Measurements from ENCODE around the gene LMOD1.

The LMOD1 gene

DNA sequence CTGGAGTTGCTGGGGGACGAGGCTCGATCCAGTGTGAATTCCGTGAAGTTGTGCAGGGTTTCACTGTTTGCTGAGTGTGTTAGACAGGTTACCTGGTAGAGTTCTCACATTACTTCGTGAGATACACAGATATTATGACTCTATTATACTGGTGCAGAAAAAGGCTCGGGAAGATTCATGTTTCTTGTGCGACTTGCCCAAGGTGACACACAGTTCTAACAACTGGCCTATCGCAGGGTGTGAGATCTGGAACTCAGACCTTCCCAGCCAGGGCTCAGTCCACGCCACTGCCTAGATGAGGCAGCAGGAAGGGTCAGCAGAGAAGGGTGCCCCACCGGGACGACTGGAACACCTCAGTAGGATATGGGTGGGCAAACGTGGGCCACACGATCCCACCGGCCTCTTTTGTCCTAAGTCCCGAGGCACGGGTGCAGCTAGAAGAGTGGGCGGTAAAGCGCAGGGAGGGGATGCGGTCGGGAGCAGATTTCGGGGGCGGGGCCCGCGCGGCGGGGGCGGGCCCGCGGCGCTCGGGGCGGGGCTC is 35.8 kb upstream of the LMOD1 start:
- no peak for DNase-seq (ENCODE audit: low spot score)
- peaks cover 0 to 4% of the 10 kb centered on the region in 2 donors for H3K36me3 ChIP-seq (replicated peaks in 1 of 2; ENCODE audit: control insufficient read depth in 2 of 2, insufficient read depth in 2 of 2, low read length in 2 of 2)
- peak overlapping the region; percentile 86 for H4K8ac ChIP-seq (ENCODE audit: low read depth, low read length)
- H3K9ac ChIP-seq (ENCODE audit: low read depth, low read length, poor library complexity): peak overlapping the region; percentile 13
- H3K27me3 ChIP-seq (ENCODE audit: control insufficient read depth in 3 of 3, insufficient read depth in 3 of 3, low read depth in 1 of 3, low read length in 3 of 3): peaks cover 0 to 3% (median 0%) of the 10 kb centered on the region in 3 experiments
- H2BK12ac ChIP-seq (ENCODE audit: low read length): no peak overlapping the region
- no CpG with 5 or more reads among the region's 31 CpGs for WGBS, 2 donors (ENCODE audit: extremely low coverage in 2 of 2, insufficient read length in 2 of 2, insufficient replicate concordance in 1 of 2)
- peak overlapping the region; percentile 94 for H3K23ac ChIP-seq (ENCODE audit: low read depth, low read length, poor library complexity)
- H3K14ac ChIP-seq (ENCODE audit: low read length): peak overlapping the region; percentile 98
- no peak overlapping the region for H2BK120ac ChIP-seq (ENCODE audit: low read depth, low read length)
- H2AFZ ChIP-seq (ENCODE audit: low read length): peak overlapping the region; percentile 82
- peaks cover 2% of the 10 kb centered on the region for H3K79me1 ChIP-seq (ENCODE audit: low read depth, low read length)
- H3K4me1 ChIP-seq (ENCODE audit: control insufficient read depth in 2 of 2, insufficient read depth in 1 of 2, low read depth in 1 of 2, low read length in 2 of 2): peaks cover 2 to 5% of the 10 kb centered on the region in 2 donors
- no peak overlapping the region for H3K4ac ChIP-seq (ENCODE audit: low read length)
- peak overlapping the region; percentile 82 for H2BK15ac ChIP-seq (ENCODE audit: low read length)
- H2BK5ac ChIP-seq (ENCODE audit: low read length): no peak overlapping the region
- H3K9me3 ChIP-seq (replicated peaks in 1 of 2; ENCODE audit: control insufficient read depth in 2 of 2, insufficient read depth in 1 of 2, low read depth in 1 of 2, low read length in 2 of 2): no peaks in the 10 kb centered on the region
- peak overlapping the region; percentile 95 for H3K4me2 ChIP-seq (ENCODE audit: insufficient read depth, low read length, poor library complexity, severe bottlenecking)
- no peak overlapping the region for H2AK5ac ChIP-seq (ENCODE audit: low read depth, low read length)
- H3K18ac ChIP-seq (ENCODE audit: low read length): peak overlapping the region; percentile 95
- no peak overlapping the region for H3K27ac ChIP-seq (replicated peaks; ENCODE audit: low read length)
- no peak overlapping the region for H4K91ac ChIP-seq (ENCODE audit: low read depth, low read length, poor library complexity)
- peak overlapping the region; percentile 65 to 100 for H3K4me3 ChIP-seq (ENCODE audit: low read length in 2 of 2)

DNA sequence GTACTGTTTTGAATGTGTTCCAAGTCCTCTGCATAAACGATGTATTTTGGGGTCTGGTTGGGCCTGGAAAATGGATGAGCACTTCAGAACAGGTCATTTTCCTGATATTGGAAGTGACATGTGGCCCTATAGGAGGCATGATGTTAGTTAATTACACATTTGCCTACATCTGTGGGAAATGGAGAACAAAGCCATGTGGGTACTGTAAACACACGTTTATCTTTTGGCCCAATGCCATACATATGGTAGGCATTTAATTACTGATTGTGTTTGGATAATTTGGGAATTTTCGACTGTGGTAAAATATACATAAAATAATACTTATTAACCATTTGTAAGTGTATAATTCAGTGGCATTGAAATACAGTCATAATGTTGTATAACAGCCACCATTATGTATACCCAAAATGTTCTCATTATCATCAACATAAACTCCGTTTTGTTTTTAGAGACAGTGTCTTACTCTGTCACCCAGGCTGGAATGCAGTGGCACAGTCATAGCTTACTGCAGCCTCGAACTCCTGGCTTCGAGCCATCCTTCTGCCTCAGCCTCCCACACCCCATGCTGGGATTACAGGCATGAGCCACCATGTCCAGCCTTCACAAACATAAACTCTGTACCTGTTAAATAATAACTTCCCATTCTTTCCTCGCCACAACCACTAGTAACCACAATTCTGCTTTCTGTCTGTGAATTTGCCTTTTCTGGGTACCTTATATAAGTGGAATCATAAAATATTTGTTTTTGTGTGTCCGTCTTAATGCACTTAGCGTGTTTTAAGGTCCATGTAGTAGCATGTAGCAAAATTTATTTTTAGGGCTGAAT is 24.2 kb upstream of the LMOD1 start:
- no CpG with 5 or more reads among the region's 9 CpGs for WGBS, 2 donors (ENCODE audit: extremely low coverage in 2 of 2, insufficient read length in 2 of 2, insufficient replicate concordance in 1 of 2)
- no peak overlapping the region for H2BK120ac ChIP-seq (ENCODE audit: low read depth, low read length)
- H2BK5ac ChIP-seq (ENCODE audit: low read length): no peak overlapping the region
- H4K8ac ChIP-seq (ENCODE audit: low read depth, low read length): no peak overlapping the region
- H2BK15ac ChIP-seq (ENCODE audit: low read length): no peak overlapping the region
- no peak for DNase-seq (ENCODE audit: low spot score)
- no peaks in the 10 kb centered on the region for H3K27me3 ChIP-seq (ENCODE audit: control insufficient read depth in 3 of 3, insufficient read depth in 3 of 3, low read depth in 1 of 3, low read length in 3 of 3)
- no peak overlapping the region for H2AFZ ChIP-seq (ENCODE audit: low read length)
- no peak overlapping the region for H3K4me3 ChIP-seq (ENCODE audit: low read length in 2 of 2)
- no peak overlapping the region for H3K4ac ChIP-seq (ENCODE audit: low read length)
- H3K18ac ChIP-seq (ENCODE audit: low read length): no peak overlapping the region
- no peak overlapping the region for H2BK12ac ChIP-seq (ENCODE audit: low read length)
- no peaks in the 10 kb centered on the region for H3K4me1 ChIP-seq (ENCODE audit: control insufficient read depth in 2 of 2, insufficient read depth in 1 of 2, low read depth in 1 of 2, low read length in 2 of 2)
- no peak overlapping the region for H3K27ac ChIP-seq (replicated peaks; ENCODE audit: low read length)
- H4K91ac ChIP-seq (ENCODE audit: low read depth, low read length, poor library complexity): no peak overlapping the region
- H3K14ac ChIP-seq (ENCODE audit: low read length): no peak overlapping the region
- H3K36me3 ChIP-seq (replicated peaks in 1 of 2; ENCODE audit: control insufficient read depth in 2 of 2, insufficient read depth in 2 of 2, low read length in 2 of 2): peaks cover 9 to 51% of the 10 kb centered on the region in 2 donors
- H3K9ac ChIP-seq (ENCODE audit: low read depth, low read length, poor library complexity): no peak overlapping the region
- H2AK5ac ChIP-seq (ENCODE audit: low read depth, low read length): no peak overlapping the region
- H3K79me1 ChIP-seq (ENCODE audit: low read depth, low read length): no peaks in the 10 kb centered on the region
- no peak overlapping the region for H3K4me2 ChIP-seq (ENCODE audit: insufficient read depth, low read length, poor library complexity, severe bottlenecking)
- no peaks in the 10 kb centered on the region for H3K9me3 ChIP-seq (replicated peaks in 1 of 2; ENCODE audit: control insufficient read depth in 2 of 2, insufficient read depth in 1 of 2, low read depth in 1 of 2, low read length in 2 of 2)
- no peak overlapping the region for H3K23ac ChIP-seq (ENCODE audit: low read depth, low read length, poor library complexity)

DNA sequence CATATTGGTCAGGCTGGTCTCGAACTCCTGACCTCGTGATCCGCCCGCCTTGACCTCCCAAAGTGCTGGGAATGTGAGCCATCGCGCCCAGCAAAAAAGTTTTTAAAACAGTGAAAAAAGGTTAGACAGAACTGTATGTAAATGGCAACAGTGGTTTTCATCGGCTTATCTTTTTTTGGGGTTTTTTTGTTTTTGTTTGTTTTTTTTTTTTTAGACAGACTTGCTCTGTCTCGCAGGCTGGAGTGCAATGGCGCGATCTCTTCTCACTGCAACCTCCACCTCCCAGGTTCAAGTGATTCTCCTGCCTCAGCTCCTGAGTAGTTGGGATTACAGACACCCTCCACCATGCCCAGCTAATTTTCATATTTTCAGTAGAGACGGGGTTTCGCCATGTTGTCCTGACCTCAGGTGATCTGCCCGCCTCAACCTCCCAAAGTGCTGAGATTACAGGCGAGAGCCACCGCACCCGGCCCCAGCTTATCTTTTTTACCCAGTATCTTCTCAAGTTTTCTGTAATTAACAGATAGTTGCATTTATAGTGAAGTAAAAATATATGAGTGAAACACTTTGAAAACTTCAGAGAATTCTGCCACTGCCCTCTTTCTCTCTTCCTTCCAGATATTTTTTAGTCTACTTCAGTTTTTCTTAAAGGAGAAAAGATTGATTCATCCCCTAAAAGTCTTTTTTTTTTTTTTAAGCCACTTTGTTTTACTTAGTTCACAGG is 22.0 kb upstream of the LMOD1 start:
- Histone ChIP-seq H3K4me2 (ENCODE audit: insufficient read depth, low read length, poor library complexity, severe bottlenecking) (no peak overlapping the region), H3K4me3 (ENCODE audit: low read length in 2 of 2) (no peak overlapping the region), H3K9me3 (replicated peaks in 1 of 2; ENCODE audit: control insufficient read depth in 2 of 2, insufficient read depth in 1 of 2, low read depth in 1 of 2, low read length in 2 of 2) (no peaks in the 10 kb centered on the region), H3K23ac (ENCODE audit: low read depth, low read length, poor library complexity) (no peak overlapping the region), H3K14ac (ENCODE audit: low read length) (no peak overlapping the region), H2AK5ac (ENCODE audit: low read depth, low read length) (no peak overlapping the region), H4K91ac (ENCODE audit: low read depth, low read length, poor library complexity) (no peak overlapping the region), H3K4me1 (ENCODE audit: control insufficient read depth in 2 of 2, insufficient read depth in 1 of 2, low read depth in 1 of 2, low read length in 2 of 2) (no peaks in the 10 kb centered on the region), H4K8ac (ENCODE audit: low read depth, low read length) (no peak overlapping the region), H3K79me1 (ENCODE audit: low read depth, low read length) (no peaks in the 10 kb centered on the region), H3K18ac (ENCODE audit: low read length) (no peak overlapping the region), H2BK12ac (ENCODE audit: low read length) (no peak overlapping the region), H2BK15ac (ENCODE audit: low read length) (no peak overlapping the region), H3K27ac (replicated peaks; ENCODE audit: low read length) (no peak overlapping the region), H3K9ac (ENCODE audit: low read depth, low read length, poor library complexity) (no peak overlapping the region), H2AFZ (ENCODE audit: low read length) (no peak overlapping the region), H3K36me3 (replicated peaks in 1 of 2; ENCODE audit: control insufficient read depth in 2 of 2, insufficient read depth in 2 of 2, low read length in 2 of 2) (peaks cover 15 to 68% of the 10 kb centered on the region in 2 donors), H2BK5ac (ENCODE audit: low read length) (no peak overlapping the region), H2BK120ac (ENCODE audit: low read depth, low read length) (no peak overlapping the region), H3K27me3 (ENCODE audit: control insufficient read depth in 3 of 3, insufficient read depth in 3 of 3, low read depth in 1 of 3, low read length in 3 of 3) (no peaks in the 10 kb centered on the region), H3K4ac (ENCODE audit: low read length) (no peak overlapping the region)
- no peak for DNase-seq (ENCODE audit: low spot score)
- WGBS, 2 donors (ENCODE audit: extremely low coverage in 2 of 2, insufficient read length in 2 of 2, insufficient replicate concordance in 1 of 2): no CpG with 5 or more reads among the region's 16 CpGs

DNA sequence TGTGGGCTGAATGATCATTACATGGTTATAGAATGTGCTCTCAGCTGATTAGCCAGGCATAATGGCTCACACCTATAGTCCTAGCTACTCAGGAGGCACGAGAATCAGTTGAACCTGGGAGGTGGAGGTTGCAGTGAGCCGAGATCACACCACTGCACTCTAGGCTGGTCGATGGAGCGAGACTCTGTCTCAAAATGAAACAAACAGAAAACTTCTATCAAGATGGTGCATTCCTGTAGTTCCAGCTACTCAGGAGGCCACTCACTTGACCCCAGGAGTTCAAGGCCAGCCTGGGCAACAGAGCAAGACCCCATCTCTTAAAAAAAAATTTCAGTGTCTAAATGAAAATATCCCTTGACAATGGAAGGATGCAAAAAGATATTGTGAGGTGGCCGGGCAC is 19.8 kb upstream of the LMOD1 start:
- WGBS, 2 donors (ENCODE audit: extremely low coverage in 2 of 2, insufficient read length in 2 of 2, insufficient replicate concordance in 1 of 2): no CpG with 5 or more reads among the region's 5 CpGs
- Histone ChIP-seq H2AK5ac (ENCODE audit: low read depth, low read length) (no peak overlapping the region), H2AFZ (ENCODE audit: low read length) (no peak overlapping the region), H3K27ac (replicated peaks; ENCODE audit: low read length) (no peak overlapping the region), H3K27me3 (ENCODE audit: control insufficient read depth in 3 of 3, insufficient read depth in 3 of 3, low read depth in 1 of 3, low read length in 3 of 3) (no peaks in the 10 kb centered on the region), H3K4ac (ENCODE audit: low read length) (no peak overlapping the region), H3K4me1 (ENCODE audit: control insufficient read depth in 2 of 2, insufficient read depth in 1 of 2, low read depth in 1 of 2, low read length in 2 of 2) (no peaks in the 10 kb centered on the region), H3K36me3 (replicated peaks in 1 of 2; ENCODE audit: control insufficient read depth in 2 of 2, insufficient read depth in 2 of 2, low read length in 2 of 2) (peaks cover 21 to 90% of the 10 kb centered on the region in 2 donors), H3K4me2 (ENCODE audit: insufficient read depth, low read length, poor library complexity, severe bottlenecking) (no peak overlapping the region), H2BK12ac (ENCODE audit: low read length) (no peak overlapping the region), H2BK120ac (ENCODE audit: low read depth, low read length) (no peak overlapping the region), H3K9ac (ENCODE audit: low read depth, low read length, poor library complexity) (no peak overlapping the region), H4K91ac (ENCODE audit: low read depth, low read length, poor library complexity) (no peak overlapping the region), H3K79me1 (ENCODE audit: low read depth, low read length) (no peaks in the 10 kb centered on the region), H3K9me3 (replicated peaks in 1 of 2; ENCODE audit: control insufficient read depth in 2 of 2, insufficient read depth in 1 of 2, low read depth in 1 of 2, low read length in 2 of 2) (no peaks in the 10 kb centered on the region), H3K4me3 (ENCODE audit: low read length in 2 of 2) (no peak overlapping the region), H3K18ac (ENCODE audit: low read length) (no peak overlapping the region), H2BK15ac (ENCODE audit: low read length) (no peak overlapping the region), H3K14ac (ENCODE audit: low read length) (no peak overlapping the region), H3K23ac (ENCODE audit: low read depth, low read length, poor library complexity) (no peak overlapping the region), H4K8ac (ENCODE audit: low read depth, low read length) (peak overlapping the region; percentile 3), H2BK5ac (ENCODE audit: low read length) (no peak overlapping the region)
- no peak for DNase-seq (ENCODE audit: low spot score)
